HG03095 (cell line): ENCODE measurements around the gene NRCAM.

ENCODE experiments used
- ATAC-seq: cut with Tn5 transposase; IDR thresholded peaks from one replicate; pipeline ENCODE4 v1.9.1; 2021; ENCODE audit warnings: moderate library complexity; ENCODE audit not compliant: unreplicated experiment

NRCAM gene

DNA sequence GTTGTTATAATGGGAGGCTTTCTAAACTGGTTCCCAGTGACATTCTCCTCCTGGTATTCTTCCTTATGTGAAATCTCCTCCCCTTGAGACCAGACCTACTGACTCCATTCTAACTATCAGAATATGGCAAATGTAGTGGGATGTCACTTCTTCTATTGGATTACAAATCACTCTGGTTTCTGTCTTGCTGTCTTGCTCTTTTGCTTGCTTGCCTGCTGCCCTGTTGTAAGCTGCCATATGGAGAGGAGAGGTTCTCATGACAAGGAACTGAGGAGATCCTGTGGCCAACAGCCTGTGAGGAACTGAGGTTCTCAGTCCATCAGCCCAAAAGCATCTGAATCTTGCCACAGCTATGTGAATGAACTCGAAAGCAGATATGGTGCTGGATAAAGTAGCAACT lies 4.7 kb upstream of the NRCAM start:
- no peak for ATAC-seq

DNA sequence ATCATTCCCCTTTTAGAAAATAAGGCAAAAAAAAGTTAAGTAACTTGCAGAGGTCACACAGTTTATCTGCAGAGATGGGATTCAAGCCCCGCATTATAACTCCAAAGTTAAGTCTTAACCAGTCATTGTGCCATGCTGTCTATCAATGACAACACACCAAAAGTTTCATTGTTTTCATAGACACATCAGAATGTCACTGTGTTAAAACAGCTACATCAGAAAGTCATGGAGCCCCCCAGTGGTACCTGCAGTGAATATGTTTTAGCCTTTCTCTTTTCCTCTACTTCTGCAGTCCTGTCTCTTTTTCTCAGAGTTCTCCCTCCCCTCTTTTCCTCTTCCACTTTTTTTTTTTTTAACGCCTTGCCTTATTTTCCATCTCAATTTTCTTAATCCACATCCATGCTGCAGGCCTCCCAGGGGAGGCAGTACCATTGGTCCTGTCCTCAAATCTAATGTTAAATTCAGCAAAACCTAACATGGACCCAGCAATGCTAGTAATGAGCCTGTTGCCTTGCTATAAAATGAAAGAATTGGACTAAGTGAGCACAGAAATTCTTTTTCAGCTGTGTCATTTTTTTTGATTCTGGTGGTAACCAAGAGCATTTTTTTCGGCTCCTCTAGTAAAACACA lies 3.8 kb upstream of the NRCAM start:
- no peak for ATAC-seq

DNA sequence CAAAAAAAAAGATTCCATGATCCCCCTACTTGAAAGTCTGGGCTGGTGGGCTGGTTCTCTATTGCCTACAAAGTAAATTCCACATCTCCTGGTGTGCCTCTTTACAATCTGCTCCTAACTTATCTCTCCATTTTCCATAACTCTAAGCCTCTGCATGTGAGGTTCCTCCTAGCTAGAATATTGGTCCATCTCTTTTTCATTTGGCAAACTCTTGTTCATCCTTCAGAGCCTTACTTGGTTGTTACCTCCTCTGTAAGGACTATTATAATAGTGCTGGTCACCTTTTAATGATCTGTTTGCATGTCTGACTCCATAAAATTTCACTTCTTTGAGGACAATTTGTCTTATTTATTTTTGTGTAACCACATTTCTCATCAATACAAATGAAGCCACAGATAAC lies 1.6 kb upstream of the NRCAM start:
- no peak for ATAC-seq

DNA sequence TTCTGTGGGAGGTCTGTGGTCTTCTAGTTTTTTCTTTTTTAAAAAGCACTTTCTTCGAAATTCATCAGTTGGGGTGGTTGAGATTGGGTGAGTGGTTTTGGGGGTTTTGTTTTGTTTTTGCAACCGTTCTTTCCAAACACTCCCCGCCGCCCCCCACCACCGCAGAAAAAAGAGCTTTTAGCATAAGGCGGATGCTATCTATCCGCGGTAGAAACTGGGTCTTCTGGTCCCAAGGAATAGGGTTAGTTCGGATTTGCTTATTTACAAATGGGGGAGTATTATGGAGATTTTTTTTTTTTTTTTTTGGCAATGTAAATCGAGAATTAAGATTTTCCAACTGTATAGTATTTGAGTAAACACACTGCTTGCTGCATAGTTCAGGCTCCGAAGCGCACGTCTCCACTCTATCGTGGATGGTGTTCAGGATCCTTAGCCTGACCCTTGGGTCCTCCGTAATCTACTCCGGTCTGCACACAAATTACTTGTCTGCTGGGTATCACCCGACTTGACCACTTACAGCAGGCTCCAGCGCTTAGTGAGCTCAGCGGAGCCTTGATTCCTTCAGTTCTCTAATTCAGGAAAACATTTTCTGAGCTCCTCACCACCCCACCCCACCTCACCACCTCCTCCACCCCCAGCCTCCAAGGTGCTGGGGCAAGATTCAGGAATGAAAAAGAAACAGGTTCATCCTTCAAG lies 757 bp upstream of the NRCAM start:
- ATAC-seq, result no peak

DNA sequence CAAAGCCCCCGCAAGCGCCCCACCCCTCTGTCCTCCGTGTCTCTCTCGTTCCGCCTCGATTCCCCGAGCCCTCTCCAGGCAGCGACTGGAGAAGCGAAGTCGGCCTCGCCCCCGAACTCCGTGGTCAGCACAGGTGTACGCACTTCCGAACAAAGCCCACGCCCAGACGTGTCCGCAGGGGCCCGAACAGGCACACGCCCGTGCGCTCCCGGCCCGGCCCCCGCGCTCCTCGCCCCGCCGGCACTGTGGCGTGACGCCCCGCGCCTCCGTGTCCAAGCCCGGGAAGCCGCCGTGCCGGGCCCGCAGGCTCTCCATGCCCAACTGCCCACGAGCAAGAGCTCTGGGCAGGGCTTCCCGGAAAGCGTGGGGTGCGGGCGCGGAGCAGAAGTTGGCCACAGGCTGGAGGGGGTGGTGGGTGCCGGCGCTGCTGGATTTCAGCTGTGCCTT lies 662 bp downstream of the NRCAM start:
- ATAC-seq, result no peak

GRCh38 chr7:108454674-108455550 lies 1.3 kb downstream of the NRCAM start:
- no peak for ATAC-seq

GRCh38 chr7:108454317-108454673 lies 1.9 kb downstream of the NRCAM start:
- ATAC-seq, result no peak

DNA sequence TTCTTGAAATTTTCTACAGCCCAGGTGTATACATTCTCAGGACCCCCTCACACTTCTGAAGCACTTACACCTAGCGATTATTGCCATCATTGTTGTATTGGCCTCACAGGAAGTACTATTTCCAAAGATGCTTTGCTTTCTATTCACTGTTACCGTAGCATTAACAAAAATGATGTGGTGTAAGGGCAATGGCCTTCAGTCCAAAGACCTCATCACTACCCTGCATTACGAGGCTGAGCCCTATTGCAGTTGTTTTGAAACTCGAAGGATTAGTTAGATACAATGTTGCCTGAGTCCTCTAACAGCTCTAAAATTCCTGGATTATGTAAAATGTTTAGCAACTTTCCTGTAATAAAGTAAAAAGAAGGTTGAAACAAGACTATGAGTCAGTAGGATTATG lies 2.9 kb downstream of the NRCAM start:
- ATAC-seq, result no peak

DNA sequence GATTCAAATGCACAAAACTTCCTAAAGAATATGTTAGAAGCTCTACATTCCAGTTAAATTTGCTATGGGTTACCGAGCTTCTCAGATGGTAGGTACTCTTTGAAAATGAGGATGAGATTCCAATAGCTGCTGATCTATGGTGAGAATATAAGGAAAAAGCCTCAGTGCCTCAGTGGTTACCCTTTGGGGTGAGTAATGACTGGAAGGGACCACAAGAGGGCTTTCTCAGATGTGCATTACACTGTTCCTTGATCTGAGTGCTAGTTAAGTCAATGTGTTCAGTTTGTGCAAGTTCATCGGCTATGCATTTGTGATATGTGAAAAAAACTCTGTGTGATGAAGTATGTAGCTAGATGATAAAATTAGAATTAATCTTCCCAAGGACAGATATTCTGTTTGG lies 3.5 kb downstream of the NRCAM start:
- no peak for ATAC-seq

DNA sequence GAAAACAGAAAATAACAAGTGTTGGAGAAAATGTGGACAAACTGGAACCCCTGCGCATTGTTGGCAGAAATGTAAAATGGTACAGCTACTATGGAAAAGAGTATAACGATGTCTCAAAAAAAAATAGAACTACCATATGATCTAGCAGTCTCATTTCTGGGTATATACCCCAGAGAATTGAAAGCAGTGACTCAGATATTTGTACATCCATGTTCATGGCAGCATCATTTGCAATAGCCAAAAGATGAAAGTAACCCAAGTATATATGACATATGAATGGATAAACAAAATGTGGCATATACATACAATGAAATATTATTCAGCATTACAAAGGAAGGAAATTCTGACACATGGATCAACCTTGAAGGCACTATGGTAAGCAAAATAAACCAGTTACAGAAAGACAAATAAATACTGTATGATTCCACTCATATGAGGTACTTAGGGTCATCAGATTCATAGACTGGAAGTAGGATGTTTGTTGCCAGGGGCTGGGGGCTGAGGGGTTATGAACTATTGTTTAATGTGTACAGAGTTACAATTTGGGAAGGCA lies 4.9 kb downstream of the NRCAM start:
- ATAC-seq, result no peak

DNA sequence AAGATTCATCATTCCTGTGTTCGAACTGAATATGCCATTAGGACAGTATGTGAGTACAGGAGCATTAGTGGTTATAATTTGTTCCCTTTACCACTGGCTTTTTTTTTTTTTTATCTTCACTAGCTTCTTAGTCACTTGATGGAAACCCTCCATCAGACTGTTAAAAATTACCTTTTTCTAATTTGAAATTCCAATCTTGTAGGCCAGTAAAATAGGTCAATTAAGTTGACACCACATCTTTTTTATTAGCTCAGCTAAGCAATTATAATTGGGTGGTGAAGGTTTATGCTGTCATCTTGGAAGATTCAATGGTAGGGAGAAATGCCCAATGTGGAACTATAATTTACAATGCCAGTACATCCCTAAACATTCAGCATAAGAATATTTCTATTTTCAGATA lies 6.1 kb downstream of the NRCAM start:
- no peak for ATAC-seq

GRCh38 chr7:108449521-108449920 lies 6.7 kb downstream of the NRCAM start:
- no peak for ATAC-seq

DNA sequence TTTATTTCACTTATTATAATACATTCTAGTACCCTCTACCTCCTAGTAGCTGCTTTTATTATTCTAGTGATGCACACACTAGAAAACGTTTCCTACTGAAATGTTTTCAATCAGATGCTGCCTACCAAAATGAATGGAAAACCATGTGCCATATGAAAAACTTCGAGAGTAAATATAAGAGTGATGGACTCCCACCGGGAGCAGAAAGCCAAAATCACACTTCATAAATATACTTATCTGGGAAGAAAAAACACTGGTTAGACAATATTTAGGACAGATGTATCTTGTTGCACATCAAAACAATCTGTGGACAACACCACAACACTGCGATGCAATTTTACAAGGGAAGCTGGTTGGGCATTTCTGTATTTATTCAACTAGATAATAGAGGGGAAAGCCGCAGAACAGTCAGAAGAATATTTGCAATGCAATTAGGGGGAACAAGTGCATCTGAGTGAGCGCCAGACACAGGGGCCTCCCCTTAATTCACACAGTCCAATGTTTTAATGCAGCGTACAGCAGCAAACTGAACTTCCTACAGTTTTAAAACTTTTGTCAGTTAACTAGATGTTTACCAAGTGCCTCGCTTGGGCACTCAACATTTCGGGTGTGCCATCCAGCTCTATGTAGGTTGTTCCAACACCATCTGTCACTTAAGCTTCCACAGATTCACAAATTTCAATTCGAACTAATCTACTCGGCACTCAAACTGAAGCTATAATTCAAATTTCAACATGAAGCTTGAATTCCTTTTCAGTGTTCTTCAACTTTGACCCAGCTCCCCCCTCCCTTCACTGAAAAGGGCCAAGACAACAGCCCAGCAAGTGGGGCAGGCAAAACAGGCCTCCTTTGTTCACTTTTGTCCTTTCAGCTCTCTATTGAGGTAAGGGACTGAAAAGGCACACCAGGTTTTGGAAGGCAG lies 7.4 kb downstream of the NRCAM start:
- no peak for ATAC-seq

DNA sequence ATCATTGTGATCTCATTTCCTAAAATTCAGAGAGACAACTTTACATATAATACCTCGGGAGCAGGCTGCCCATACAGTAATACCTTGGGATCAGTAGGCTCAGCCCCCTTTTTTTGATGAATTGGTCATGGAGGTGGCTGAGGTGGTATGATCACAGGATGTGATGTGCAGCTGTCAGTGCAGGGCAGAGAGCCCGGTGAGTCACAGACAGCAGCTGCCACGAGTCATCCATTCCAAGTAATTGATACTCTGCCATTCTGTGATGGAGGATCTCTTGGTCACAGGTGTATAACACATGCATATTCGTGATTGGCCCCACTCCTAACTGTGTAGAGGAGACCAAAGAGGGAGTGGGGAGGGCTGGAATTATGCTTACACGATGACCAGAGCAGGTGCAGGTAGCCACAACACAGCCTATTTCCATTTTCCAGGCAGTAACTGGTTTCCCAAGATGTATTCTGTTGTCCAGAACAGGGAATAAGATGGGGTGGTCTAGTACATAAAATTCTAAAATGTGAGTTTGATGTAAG lies 14.1 kb downstream of the NRCAM start:
- ATAC-seq, result no peak

GRCh38 chr7:108441392-108441955 lies 14.8 kb downstream of the NRCAM start:
- no peak for ATAC-seq

- no peak for ATAC-seq
Observed at GRCh38 chr7:108440613-108441012, 15.6 kb downstream of the NRCAM start.

DNA sequence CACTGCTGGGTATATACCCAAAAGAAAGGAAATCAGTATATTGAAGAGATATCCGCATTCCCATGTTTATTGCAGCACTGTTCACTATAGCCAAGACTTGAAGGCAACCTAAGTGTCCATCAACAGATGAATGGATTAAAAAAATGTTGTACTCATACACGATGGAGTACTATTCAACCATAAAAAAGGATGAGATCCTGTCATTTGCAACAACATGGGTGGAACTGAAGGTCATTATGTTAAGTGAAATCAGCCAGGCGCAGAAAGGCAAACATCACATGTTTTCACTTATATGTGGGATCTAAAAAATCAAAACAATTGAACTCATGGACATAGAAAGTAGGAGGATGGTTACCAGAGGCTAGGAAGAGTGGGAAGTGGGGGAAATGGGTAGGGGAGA lies 19.3 kb downstream of the NRCAM start:
- no peak for ATAC-seq

DNA sequence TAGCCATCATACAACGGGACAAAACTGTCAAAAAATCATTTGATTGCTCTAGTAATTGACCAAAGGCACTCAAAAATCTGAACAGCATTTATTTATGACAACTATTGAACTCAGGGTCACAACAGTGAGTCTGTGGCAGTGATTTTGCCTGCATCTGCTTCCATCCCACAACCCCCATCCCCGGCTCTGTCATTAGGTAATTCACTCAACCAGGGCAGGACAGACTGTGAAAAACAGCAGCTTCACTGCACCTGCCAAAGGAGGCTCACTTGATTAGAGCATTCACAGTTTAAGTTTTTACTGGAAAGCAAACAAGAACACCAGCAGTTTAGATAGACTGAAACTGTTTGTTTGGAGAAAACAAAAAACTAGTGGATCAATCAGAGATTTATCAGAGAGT lies 22.2 kb downstream of the NRCAM start:
- ATAC-seq, result no peak

- ATAC-seq, result no peak
Observed at GRCh38 chr7:108431099-108431498, 25.1 kb downstream of the NRCAM start.

- ATAC-seq, result no peak
Observed at GRCh38 chr7:108430664-108431063, 25.6 kb downstream of the NRCAM start.
